AG09309 (cell line): Measurements from ENCODE around the gene TMEM117.

Source experiments
- DNase-seq: peaks from one replicate; pipeline ENCODE4 v3.0.0-alpha.2; 2010; ENCODE audit warnings: low read depth
- H3K4me3 ChIP-seq: 2 replicates; pipeline ENCODE4 v1.5.1; 2011; ENCODE audit warnings: mild to moderate bottlenecking, low read depth, low read length, moderate library complexity; ENCODE audit not compliant: control insufficient read depth
- CTCF ChIP-seq: IDR thresholded peaks from 2 replicates; pipeline ENCODE4 v1.5.1; 2011; ENCODE audit warnings: mild to moderate bottlenecking, low read depth, low read length, inconsistent platforms; ENCODE audit not compliant: insufficient read depth, control insufficient read depth; ENCODE audit errors: missing control alignments

The TMEM117 gene

GRCh38 chr12:43903686-43904085 lies 67.8 kb downstream of the TMEM117 start:
- TF ChIP-seq CTCF: no peak
- no peak for DNase-seq
- H3K4me3 ChIP-seq: no peak overlapping the region

GRCh38 chr12:43912859-43913258 lies 77.0 kb downstream of the TMEM117 start:
- TF ChIP-seq CTCF: no peak
- DNase-seq: no peak
- no peak overlapping the region for H3K4me3 ChIP-seq

- H3K4me3 ChIP-seq: no peak overlapping the region
- no peak for DNase-seq
- TF ChIP-seq CTCF: no peak
Measured at GRCh38 chr12:43914391-43914790, 78.5 kb downstream of the TMEM117 start.

- no peak for DNase-seq
- H3K4me3 ChIP-seq: no peak overlapping the region
- no peak for TF ChIP-seq CTCF
Measured at GRCh38 chr12:43914923-43915468, 79.1 kb downstream of the TMEM117 start.

- H3K4me3 ChIP-seq: no peak overlapping the region
- DNase-seq: no peak
- TF ChIP-seq CTCF: no peak
Measured at GRCh38 chr12:43917896-43918295, 82.0 kb downstream of the TMEM117 start.

- TF ChIP-seq CTCF: no peak
- no peak for DNase-seq
- no peak overlapping the region for H3K4me3 ChIP-seq
Measured at GRCh38 chr12:43921666-43922337, 85.9 kb downstream of the TMEM117 start.
